Esophagus squamous epithelium (tissue), 4 donors: Measurements from ENCODE around the gene PGM5.

ENCODE experiments used
- CTCF ChIP-seq, 6 experiments: fragments of 450-650 bp in 4 of 6; fragments of 200-600 bp in 2 of 6; sonication (generic) in 2 of 6; IDR thresholded peaks; one replicate each; pipeline ENCODE4 v1.5.1; 2016 to 2019; ENCODE audit warnings: antibody characterized with exemption in 6 of 6, mild to moderate bottlenecking in 4 of 6, moderate library complexity in 4 of 6
- POLR2A ChIP-seq, 4 donors: fragments of 450-650 bp; IDR thresholded peaks; one replicate each; pipeline ENCODE4 v1.6.1; 2017; ENCODE audit warnings: antibody characterized with exemption in 4 of 4, mild to moderate bottlenecking in 4 of 4, moderate library complexity in 3 of 4

GRCh38 chr9:68492806-68493205 lies 136.4 kb downstream of the PGM5 start:
- no peak for TF ChIP-seq CTCF (IDR thresholded peaks at IDR 0.05)
- no peak for TF ChIP-seq POLR2A (IDR thresholded peaks at IDR 0.05)
